C4-2B (cell line): ENCODE results near the gene XKR7.

Experiments
- CTCF ChIP-seq: fragments of 450-650 bp; conservative IDR thresholded peaks from 2 replicates; pipeline ENCODE4 v1.5.1; 2017; ENCODE audit warnings: mild to moderate bottlenecking
- ZFX ChIP-seq: fragments of 450-650 bp; IDR thresholded peaks from 2 replicates; pipeline ENCODE4 v1.6.1; 2017

GRCh38 chr20:31934968-31935764 is 32.8 kb upstream of the XKR7 start:
- TF ChIP-seq CTCF (no peak), ZFX (no peak)
